KG1 (cell line): ENCODE results near the gene AK5.
"Not testable (repeated sequence)": the region's sequence is repeated elsewhere in the genome, so short reads cannot be mapped to it uniquely, and the experiment has no call there.

ENCODE experiments used
- DNase-seq: peaks from one replicate; lab custom pipeline; 2025; lab: John Stamatoyannopoulos, UW

Gene AK5

GRCh38 chr1:77287535-77287934 is 5.7 kb downstream of the AK5 start:
- no peak for DNase-seq

GRCh38 chr1:77288275-77288674 is 6.5 kb downstream of the AK5 start:
- DNase-seq = no peak

GRCh38 chr1:77290576-77290975 is 8.8 kb downstream of the AK5 start:
- DNase-seq = no peak

GRCh38 chr1:77292551-77292950 is 10.7 kb downstream of the AK5 start:
- no peak for DNase-seq

GRCh38 chr1:77300566-77300965 is 18.7 kb downstream of the AK5 start:
- DNase-seq = no peak

- no peak for DNase-seq
Observed at GRCh38 chr1:77303387-77303786, 21.6 kb downstream of the AK5 start.

GRCh38 chr1:77308889-77309621 is 27.2 kb downstream of the AK5 start:
- DNase-seq = no peak

- no peak for DNase-seq
Observed at GRCh38 chr1:77310924-77311323, 29.1 kb downstream of the AK5 start.

- DNase-seq = not testable (repeated sequence)
Observed at GRCh38 chr1:77312364-77312763, 30.5 kb downstream of the AK5 start.

- DNase-seq = no peak
Observed at GRCh38 chr1:77313491-77313890, 31.7 kb downstream of the AK5 start.

- DNase-seq = no peak
Observed at GRCh38 chr1:77316006-77316405, 34.2 kb downstream of the AK5 start.

GRCh38 chr1:77316966-77317365 is 35.1 kb downstream of the AK5 start:
- no peak for DNase-seq

GRCh38 chr1:77319036-77319705 is 37.4 kb downstream of the AK5 start:
- DNase-seq = no peak

- no peak for DNase-seq
Observed at GRCh38 chr1:77322061-77322900, 40.5 kb downstream of the AK5 start.

- no peak for DNase-seq
Observed at GRCh38 chr1:77333501-77333900, 51.7 kb downstream of the AK5 start.

GRCh38 chr1:77336729-77337128 is 54.9 kb downstream of the AK5 start:
- DNase-seq = no peak

- no peak for DNase-seq
Observed at GRCh38 chr1:77339326-77339725, 57.5 kb downstream of the AK5 start.

- DNase-seq = no peak
Observed at GRCh38 chr1:77341195-77341594, 59.4 kb downstream of the AK5 start.

- no peak for DNase-seq
Observed at GRCh38 chr1:77342745-77343144, 60.9 kb downstream of the AK5 start.

GRCh38 chr1:77347646-77348045 is 65.8 kb downstream of the AK5 start:
- no peak for DNase-seq

GRCh38 chr1:77348549-77348948 is 66.7 kb downstream of the AK5 start:
- no peak for DNase-seq

- no peak for DNase-seq
Observed at GRCh38 chr1:77349275-77349674, 67.5 kb downstream of the AK5 start.
